Activated B cell treated with CpG ODN at 0.5 μM for 24 hours (primary cell): Measurements from ENCODE around the gene GRIN3B. TPM values are rescaled to one million over a fixed set of nuclear protein-coding genes. Genes with fewer than 3 reads are reported as not detected.

Source experiments
- ATAC-seq: fragments of 200-7000 bp; cut with Tn5 transposase; one replicate; pipeline ENCODE4 v1.10.0; 2021; ENCODE audit warnings: low read depth, mild to moderate bottlenecking, moderate library complexity
- CTCF ChIA-PET: fragments of 350-600 bp; sonication (Branson Sonifier 250); formaldehyde crosslinking; loops from one replicate; lab custom pipeline; 2021; ENCODE audit warnings: antibody characterized with exemption; lab: Charles Lee
- POLR2A ChIA-PET: fragments of 350-600 bp; sonication (Branson Sonifier 250); formaldehyde crosslinking; loops from one replicate; lab custom pipeline; 2021; ENCODE audit warnings: antibody characterized with exemption; lab: Charles Lee
- DNase-seq: peaks from one replicate; pipeline ENCODE4 v3.0.0; 2022
- H3K27ac Mint-ChIP-seq: one replicate; pipeline ENCODE4 v1.8.0; 2020; ENCODE audit warnings: mixed read lengths
- H3K27me3 Mint-ChIP-seq: one replicate; pipeline ENCODE4 v1.8.0; 2021; ENCODE audit warnings: mixed read lengths
- H3K36me3 Mint-ChIP-seq: one replicate; pipeline ENCODE4 v1.8.0; 2021; ENCODE audit warnings: low read depth, mixed read lengths
- H3K4me1 Mint-ChIP-seq: one replicate; pipeline ENCODE4 v1.8.0; 2021; ENCODE audit warnings: mixed read lengths
- H3K4me3 Mint-ChIP-seq: one replicate; pipeline ENCODE4 v1.8.0; 2020; ENCODE audit warnings: mild to moderate bottlenecking, mixed read lengths
- H3K9me3 Mint-ChIP-seq: one replicate; pipeline ENCODE4 v1.8.0; 2020; ENCODE audit warnings: mixed read lengths
- CTCF ChIP-seq: fragments of 200-600 bp; IDR thresholded peaks from one replicate; pipeline ENCODE4 v1.8.0; 2022; ENCODE audit warnings: antibody characterized with exemption, mild to moderate bottlenecking
- intact Hi-C: fragments of 100-400 bp; cut with micrococcal nuclease; formaldehyde crosslinking; loops from one replicate; pipeline ENCODE4 v1.15.1; 2024
- total RNA-seq: library from RNA; stranded (reverse); gene quantifications from 2 replicates; pipeline ENCODE4 v1.2.3, GENCODE V29; 2022

GRIN3B gene
- total RNA-seq, 1 donor from 2014 or later: 0.11 TPM

DNA sequence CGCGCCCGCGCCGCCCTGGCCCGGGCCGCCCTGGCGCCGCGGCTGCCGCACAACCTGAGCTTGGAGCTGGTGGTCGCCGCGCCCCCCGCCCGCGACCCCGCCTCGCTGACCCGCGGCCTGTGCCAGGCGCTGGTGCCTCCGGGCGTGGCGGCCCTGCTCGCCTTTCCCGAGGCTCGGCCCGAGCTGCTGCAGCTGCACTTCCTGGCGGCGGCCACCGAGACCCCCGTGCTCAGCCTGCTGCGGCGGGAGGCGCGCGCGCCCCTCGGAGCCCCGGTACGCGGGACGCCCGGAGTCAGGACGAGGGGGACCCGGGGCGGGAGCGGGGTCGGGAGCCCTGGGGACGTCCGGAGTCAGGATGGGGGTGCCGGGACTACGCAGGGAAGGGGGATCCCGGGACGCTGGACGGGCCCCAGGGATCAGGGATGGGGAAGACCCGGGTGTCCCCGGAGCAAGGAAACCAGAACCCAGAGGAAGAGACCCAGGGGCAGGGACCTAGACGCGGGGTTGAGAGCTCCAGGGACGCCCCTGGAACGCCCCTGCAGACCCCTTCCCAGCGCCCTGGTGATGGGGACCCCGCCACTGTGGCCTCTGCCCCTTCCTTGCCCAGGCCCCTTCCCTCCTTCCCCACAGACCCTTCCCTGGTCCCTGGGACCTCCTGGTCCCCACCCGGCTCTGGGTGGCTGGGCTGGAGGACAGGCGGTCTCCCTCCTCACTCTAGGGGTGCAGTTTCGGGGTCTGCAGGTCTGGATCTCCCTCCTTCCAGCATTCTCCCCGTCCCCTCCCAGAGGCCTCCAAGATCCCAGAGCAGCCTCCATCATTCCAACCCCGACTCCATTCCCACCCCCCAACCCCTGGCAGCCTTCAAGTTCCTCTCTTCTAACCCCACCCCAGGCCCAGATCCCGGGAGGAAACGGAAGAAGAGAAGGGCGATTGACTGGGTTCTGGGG, 645 bp downstream of the GRIN3B start:
- TF ChIP-seq CTCF: no peak
- POLR2A ChIA-PET: interaction anchor here (0.5 to 0.9 kb wide), 5 partner anchors 8 to 74 kb away, joined by 3 to 6 read pairs (median 3); partner anchors contain the start of gene ABCA7
- no peaks in the 10 kb centered on the region for H3K36me3 Mint-ChIP-seq
- CTCF ChIA-PET: interaction anchor here (0.8 to 1.1 kb wide), 4 partner anchors 25 to 220 kb away, joined by 3 read pairs; no protein-coding TSS in a partner anchor
- no peak overlapping the region for H3K27ac Mint-ChIP-seq
- DNase-seq (peak; percentile 34), ATAC-seq (no peak)
- H3K4me1 Mint-ChIP-seq: peaks cover 18% of the 10 kb centered on the region
- peak overlapping the region; percentile 46 for H3K4me3 Mint-ChIP-seq
- intact Hi-C loops: loop anchor here (1.0 to 2.0 kb wide), 6 partner anchors 17 to 231 kb away; partner anchors contain the start of genes RNU6-2, TMEM259 and WDR18
- peaks cover 33% of the 10 kb centered on the region for H3K27me3 Mint-ChIP-seq
- no peaks in the 10 kb centered on the region for H3K9me3 Mint-ChIP-seq

GRCh38 chr19:1001538-1002166, 1.4 kb downstream of the GRIN3B start:
- ChIA-PET POLR2A (interaction anchor here (0.5 to 0.9 kb wide), 5 partner anchors 7 to 74 kb away, joined by 3 to 6 read pairs (median 3); partner anchors contain the start of gene ABCA7), CTCF (interaction anchor here (0.8 to 1.1 kb wide), 3 partner anchors 24 to 219 kb away, joined by 3 read pairs; no protein-coding TSS in a partner anchor)
- intact Hi-C loops: loop anchor here (1.0 to 2.0 kb wide), 6 partner anchors 17 to 231 kb away; partner anchors contain the start of genes RNU6-2, TMEM259 and WDR18
- peaks cover 29% of the 10 kb centered on the region for H3K27me3 Mint-ChIP-seq
- H3K36me3 Mint-ChIP-seq: peaks cover 2% of the 10 kb centered on the region
- no peak for TF ChIP-seq CTCF
- no peak overlapping the region for H3K27ac Mint-ChIP-seq
- no peaks in the 10 kb centered on the region for H3K9me3 Mint-ChIP-seq
- DNase-seq: peak; percentile 75
- ATAC-seq: peak; percentile 77
- no peak overlapping the region for H3K4me3 Mint-ChIP-seq
- peaks cover 13% of the 10 kb centered on the region for H3K4me1 Mint-ChIP-seq

DNA sequence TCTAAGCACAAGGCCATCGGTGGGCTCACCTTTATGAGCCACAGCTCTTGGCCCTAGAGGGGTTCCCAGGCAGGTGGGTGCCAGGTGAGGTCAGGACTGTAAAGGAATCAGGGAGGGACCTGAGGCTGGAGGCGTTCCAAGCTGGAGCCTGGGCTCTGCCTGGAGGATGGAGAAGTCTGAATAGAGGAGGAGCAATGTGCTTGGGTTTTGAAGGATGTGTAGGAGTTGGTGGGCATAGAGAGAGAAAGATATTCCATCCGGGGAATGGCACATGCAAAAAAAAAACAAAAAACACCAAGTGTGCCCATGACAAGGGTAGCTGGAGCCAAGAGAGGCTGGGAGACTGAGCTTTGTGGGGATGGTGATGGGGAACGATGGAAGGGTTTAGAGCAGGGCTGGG, 2.4 kb downstream of the GRIN3B start:
- DNase-seq (no peak), ATAC-seq (no peak)
- TF ChIP-seq CTCF: no peak
- CTCF ChIA-PET: no interaction called here
- H3K36me3 Mint-ChIP-seq: peaks cover 6% of the 10 kb centered on the region
- H3K27me3 Mint-ChIP-seq: peaks cover 27% of the 10 kb centered on the region
- H3K4me3 Mint-ChIP-seq: no peak overlapping the region
- POLR2A ChIA-PET: interaction anchor here (0.5 to 0.7 kb wide), 2 partner anchors 102 to 233 kb away, joined by 3 to 4 read pairs; no protein-coding TSS in a partner anchor
- intact Hi-C loops: no loop called here
- H3K4me1 Mint-ChIP-seq: peaks cover 11% of the 10 kb centered on the region
- no peaks in the 10 kb centered on the region for H3K9me3 Mint-ChIP-seq
- H3K27ac Mint-ChIP-seq: no peak overlapping the region

- POLR2A ChIA-PET: interaction anchor here (1.0 kb wide), 1 partner anchor 11 kb away, joined by 3 read pairs; no protein-coding TSS in a partner anchor
Observed at GRCh38 chr19:1003283-1003682, 3.1 kb downstream of the GRIN3B start.

More at GRCh38 chr19:1003283-1003682, 3.1 kb downstream of the GRIN3B start:
- Mint-ChIP-seq H3K36me3 (peaks cover 7% of the 10 kb centered on the region), H3K4me1 (peaks cover 11% of the 10 kb centered on the region), H3K27me3 (peaks cover 20% of the 10 kb centered on the region), H3K4me3 (no peak overlapping the region), H3K27ac (no peak overlapping the region), H3K9me3 (no peaks in the 10 kb centered on the region)
- CTCF ChIA-PET: no interaction called here
- intact Hi-C loops: no loop called here
- DNase-seq: no peak
- no peak for ATAC-seq
- no peak for TF ChIP-seq CTCF
